Progenitor cell of endocrine pancreas (in vitro differentiated cells): ENCODE data around the gene TTC24. TPM values are rescaled to one million over a fixed set of nuclear protein-coding genes. Genes with fewer than 3 reads are reported as not detected.

Experiments used
- DNase-seq: peaks from one replicate; pipeline ENCODE4 v3.0.0; 2021; ENCODE audit warnings: low spot score; ENCODE audit not compliant: unreplicated experiment
- H3K27ac Mint-ChIP-seq: 2 replicates; pipeline ENCODE4 v1.8.0; 2021; ENCODE audit warnings: mild to moderate bottlenecking, moderate library complexity, mixed read lengths
- H3K27me3 Mint-ChIP-seq: 2 replicates; pipeline ENCODE4 v1.8.0; 2021; ENCODE audit warnings: mixed read lengths
- H3K36me3 Mint-ChIP-seq: 2 replicates; pipeline ENCODE4 v1.8.0; 2022; ENCODE audit warnings: mixed read lengths; ENCODE audit not compliant: insufficient read depth
- H3K4me1 Mint-ChIP-seq: 2 replicates; pipeline ENCODE4 v1.8.0; 2021; ENCODE audit warnings: low read depth, mixed read lengths
- H3K4me3 Mint-ChIP-seq: 2 replicates; pipeline ENCODE4 v1.8.0; 2021; ENCODE audit warnings: low read depth, mild to moderate bottlenecking, moderate library complexity, mixed read lengths
- H3K9me3 Mint-ChIP-seq: 2 replicates; pipeline ENCODE4 v1.8.0; 2021; ENCODE audit warnings: low read depth, mixed read lengths
- CTCF ChIP-seq: fragments of 200-600 bp; sonication (generic); IDR thresholded peaks from one replicate; pipeline ENCODE4 v1.5.0; 2021; ENCODE audit warnings: antibody characterized with exemption, mild to moderate bottlenecking; ENCODE audit not compliant: unreplicated experiment
- long read RNA-seq: library from polyadenylated mRNA; unstranded; transcript quantifications from one replicate; pipeline ENCODE4 v2.0.0, GENCODE V29; 2020
- total RNA-seq: library from RNA; stranded (reverse); gene quantifications from 2 replicates; pipeline ENCODE4 v1.2.1, GENCODE V29; 2021

Gene TTC24
- not detected in 2 replicates for total RNA-seq
- long read RNA-seq: 0 reads

- H3K27me3 Mint-ChIP-seq: peaks cover 6% of the 10 kb centered on the region
- H3K4me1 Mint-ChIP-seq: peaks cover 5% of the 10 kb centered on the region
- TF ChIP-seq CTCF: no peak
- no peak for DNase-seq
- H3K9me3 Mint-ChIP-seq: no peaks in the 10 kb centered on the region
- H3K36me3 Mint-ChIP-seq: no peaks in the 10 kb centered on the region
- no peak within 1 kb of the TSS for H3K27ac Mint-ChIP-seq
- no peak within 1 kb of the TSS for H3K4me3 Mint-ChIP-seq
Observed at GRCh38 chr1:156579472-156579871, at the start of gene TTC24. Gene TTC24, plus strand, starts transcription at chr1:156579723. Its CDS starts 1,642 bp downstream, at chr1:156581365.

- no peak overlapping the region for H3K4me3 Mint-ChIP-seq
- H3K9me3 Mint-ChIP-seq: no peaks in the 10 kb centered on the region
- TF ChIP-seq CTCF: no peak
- peaks cover 4% of the 10 kb centered on the region for H3K36me3 Mint-ChIP-seq
- no peak for DNase-seq
- H3K27me3 Mint-ChIP-seq: no peaks in the 10 kb centered on the region
- no peak overlapping the region for H3K27ac Mint-ChIP-seq
- H3K4me1 Mint-ChIP-seq: no peaks in the 10 kb centered on the region
Observed at GRCh38 chr1:156530006-156530405, 49.5 kb upstream of the TTC24 start.

GRCh38 chr1:156532374-156532773 is 47.1 kb upstream of the TTC24 start:
- Mint-ChIP-seq H3K9me3 (no peaks in the 10 kb centered on the region), H3K36me3 (peaks cover 3% of the 10 kb centered on the region), H3K27ac (no peak overlapping the region), H3K4me1 (no peaks in the 10 kb centered on the region), H3K27me3 (no peaks in the 10 kb centered on the region), H3K4me3 (no peak overlapping the region)
- TF ChIP-seq CTCF: no peak
- no peak for DNase-seq

- H3K27ac Mint-ChIP-seq: peak overlapping the region; percentile 64
- H3K27me3 Mint-ChIP-seq: no peaks in the 10 kb centered on the region
- no peak for TF ChIP-seq CTCF
- H3K36me3 Mint-ChIP-seq: peaks cover 3% of the 10 kb centered on the region
- H3K9me3 Mint-ChIP-seq: no peaks in the 10 kb centered on the region
- no peak for DNase-seq
- no peak overlapping the region for H3K4me3 Mint-ChIP-seq
- no peaks in the 10 kb centered on the region for H3K4me1 Mint-ChIP-seq
Observed at GRCh38 chr1:156533568-156534220, 45.8 kb upstream of the TTC24 start.

- DNase-seq: no peak
- TF ChIP-seq CTCF: no peak
- Mint-ChIP-seq H3K27ac (no peak overlapping the region), H3K4me1 (no peaks in the 10 kb centered on the region), H3K36me3 (peaks cover 6% of the 10 kb centered on the region), H3K4me3 (no peak overlapping the region), H3K27me3 (no peaks in the 10 kb centered on the region), H3K9me3 (no peaks in the 10 kb centered on the region)
Observed at GRCh38 chr1:156534424-156535060, 45.0 kb upstream of the TTC24 start.
